Measurements from ENCODE around the gene HFE.

DNA sequence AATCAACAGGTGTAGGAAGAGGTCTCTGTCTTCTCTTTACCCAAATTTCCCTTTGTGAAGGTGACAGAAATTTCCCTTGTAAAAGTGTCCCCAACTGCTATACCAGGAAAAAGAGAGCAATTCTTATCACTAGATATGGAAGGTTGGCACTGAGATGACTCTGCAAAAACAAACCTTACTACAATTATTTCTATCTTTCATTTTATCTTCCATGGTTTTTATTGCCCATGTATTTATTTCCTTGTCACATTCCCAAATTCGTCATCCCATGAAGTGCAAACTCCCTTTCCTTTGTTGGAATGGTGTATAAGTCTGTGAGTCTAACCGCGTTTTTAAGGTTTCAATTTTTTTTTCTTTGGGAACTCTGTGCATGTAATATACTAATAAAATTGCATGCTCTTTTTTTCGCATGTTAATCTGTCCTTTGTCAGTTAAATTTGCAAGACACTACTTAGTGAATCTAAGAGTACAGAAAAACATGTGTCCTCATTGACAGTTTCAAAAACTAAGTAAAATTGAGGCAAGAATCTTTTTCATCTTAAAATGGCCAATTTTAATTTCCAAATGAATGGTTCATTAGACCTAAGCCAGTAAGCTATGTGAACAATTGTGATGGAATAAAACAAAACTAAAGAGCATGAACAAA lies 35.4 kb upstream of the HFE start:
- TF ChIP-seq, protein P1, sequence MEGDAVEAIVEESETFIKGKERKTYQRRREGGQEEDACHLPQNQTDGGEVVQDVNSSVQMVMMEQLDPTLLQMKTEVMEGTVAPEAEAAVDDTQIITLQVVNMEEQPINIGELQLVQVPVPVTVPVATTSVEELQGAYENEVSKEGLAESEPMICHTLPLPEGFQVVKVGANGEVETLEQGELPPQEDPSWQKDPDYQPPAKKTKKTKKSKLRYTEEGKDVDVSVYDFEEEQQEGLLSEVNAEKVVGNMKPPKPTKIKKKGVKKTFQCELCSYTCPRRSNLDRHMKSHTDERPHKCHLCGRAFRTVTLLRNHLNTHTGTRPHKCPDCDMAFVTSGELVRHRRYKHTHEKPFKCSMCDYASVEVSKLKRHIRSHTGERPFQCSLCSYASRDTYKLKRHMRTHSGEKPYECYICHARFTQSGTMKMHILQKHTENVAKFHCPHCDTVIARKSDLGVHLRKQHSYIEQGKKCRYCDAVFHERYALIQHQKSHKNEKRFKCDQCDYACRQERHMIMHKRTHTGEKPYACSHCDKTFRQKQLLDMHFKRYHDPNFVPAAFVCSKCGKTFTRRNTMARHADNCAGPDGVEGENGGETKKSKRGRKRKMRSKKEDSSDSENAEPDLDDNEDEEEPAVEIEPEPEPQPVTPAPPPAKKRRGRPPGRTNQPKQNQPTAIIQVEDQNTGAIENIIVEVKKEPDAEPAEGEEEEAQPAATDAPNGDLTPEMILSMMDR (IDR thresholded peaks at IDR 0.05; ENCODE audit: poor library complexity, severe bottlenecking): no peak
- TF ChIP-seq, protein P2, sequence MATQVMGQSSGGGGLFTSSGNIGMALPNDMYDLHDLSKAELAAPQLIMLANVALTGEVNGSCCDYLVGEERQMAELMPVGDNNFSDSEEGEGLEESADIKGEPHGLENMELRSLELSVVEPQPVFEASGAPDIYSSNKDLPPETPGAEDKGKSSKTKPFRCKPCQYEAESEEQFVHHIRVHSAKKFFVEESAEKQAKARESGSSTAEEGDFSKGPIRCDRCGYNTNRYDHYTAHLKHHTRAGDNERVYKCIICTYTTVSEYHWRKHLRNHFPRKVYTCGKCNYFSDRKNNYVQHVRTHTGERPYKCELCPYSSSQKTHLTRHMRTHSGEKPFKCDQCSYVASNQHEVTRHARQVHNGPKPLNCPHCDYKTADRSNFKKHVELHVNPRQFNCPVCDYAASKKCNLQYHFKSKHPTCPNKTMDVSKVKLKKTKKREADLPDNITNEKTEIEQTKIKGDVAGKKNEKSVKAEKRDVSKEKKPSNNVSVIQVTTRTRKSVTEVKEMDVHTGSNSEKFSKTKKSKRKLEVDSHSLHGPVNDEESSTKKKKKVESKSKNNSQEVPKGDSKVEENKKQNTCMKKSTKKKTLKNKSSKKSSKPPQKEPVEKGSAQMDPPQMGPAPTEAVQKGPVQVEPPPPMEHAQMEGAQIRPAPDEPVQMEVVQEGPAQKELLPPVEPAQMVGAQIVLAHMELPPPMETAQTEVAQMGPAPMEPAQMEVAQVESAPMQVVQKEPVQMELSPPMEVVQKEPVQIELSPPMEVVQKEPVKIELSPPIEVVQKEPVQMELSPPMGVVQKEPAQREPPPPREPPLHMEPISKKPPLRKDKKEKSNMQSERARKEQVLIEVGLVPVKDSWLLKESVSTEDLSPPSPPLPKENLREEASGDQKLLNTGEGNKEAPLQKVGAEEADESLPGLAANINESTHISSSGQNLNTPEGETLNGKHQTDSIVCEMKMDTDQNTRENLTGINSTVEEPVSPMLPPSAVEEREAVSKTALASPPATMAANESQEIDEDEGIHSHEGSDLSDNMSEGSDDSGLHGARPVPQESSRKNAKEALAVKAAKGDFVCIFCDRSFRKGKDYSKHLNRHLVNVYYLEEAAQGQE (IDR thresholded peaks at IDR 0.05; ENCODE audit: borderline replicate concordance): no peak
- TF ChIP-seq EP300 (conservative IDR thresholded peaks at IDR 0.05; ENCODE audit: poor library complexity, severe bottlenecking): no peak
- TF ChIP-seq POLR2AphosphoS5 (IDR thresholded peaks at IDR 0.05): no peak
- no peak for TF ChIP-seq TAF1 (IDR thresholded peaks at IDR 0.05; ENCODE audit: low read depth)
- TF ChIP-seq SMC3 (conservative IDR thresholded peaks at IDR 0.05; ENCODE audit: poor library complexity): no peak
- no peak for TF ChIP-seq RAD21 (conservative IDR thresholded peaks at IDR 0.05)
- TF ChIP-seq EZH2 (IDR thresholded peaks at IDR 0.05; ENCODE audit: borderline replicate concordance, insufficient read depth, low read length, poor library complexity, severe bottlenecking): no peak
